ENCODE results near the gene KIF4B. TPM values are rescaled to one million over a fixed set of nuclear protein-coding genes. Genes with fewer than 3 reads are reported as not detected.

Gene KIF4B
- total and polyA plus RNA-seq, 2 of the 13 experiments (the other 11 are each of a cell fraction or from before 2014, with no cell fraction given): 0.04 TPM; not detected in 1

DNA sequence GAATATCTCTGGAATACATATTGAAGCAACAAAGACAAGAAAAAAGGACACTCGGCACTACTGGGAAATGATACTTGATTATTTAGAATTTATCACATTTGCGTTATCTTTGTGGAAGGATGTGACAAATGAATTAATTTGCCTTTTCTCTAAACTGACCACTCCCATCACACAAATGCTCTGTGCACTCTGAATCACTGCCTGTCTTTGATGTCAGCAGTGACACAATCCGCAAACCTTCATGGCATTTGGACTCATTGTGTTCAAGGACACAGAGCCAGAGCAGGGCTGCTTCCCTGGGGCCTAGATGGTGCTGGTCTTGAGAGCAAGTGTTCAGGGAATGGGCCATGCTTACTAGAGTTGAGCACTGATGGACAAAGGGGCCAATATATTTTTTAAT, 4.9 kb upstream of the KIF4B start:
- H3K4me3 ChIP-seq (replicated peaks in 1 of 3; ENCODE audit: insufficient read depth in 1 of 3, low read depth in 2 of 3, low read length in 3 of 3): no peak overlapping the region
- CTCF ChIA-PET (ENCODE audit: low intra/inter-chr PET ratio, low total read pairs): no interaction called here
- DNase-seq (ENCODE audit: low spot score) (peak; percentile 80), ATAC-seq (peak; percentile 84), FAIRE-seq (peak; percentile 42)
- H3K27me3 ChIP-seq (ENCODE audit: control insufficient read depth in 1 of 2, insufficient read depth in 2 of 2, low read length in 2 of 2): no peaks in the 10 kb centered on the region; a peak in 1 of 5 replicates
- in situ Hi-C loops (cut with HindIII; ENCODE audit: extremely low pct_ligation_motif_present, low pct_unique_long_range_greater_than_20kb): loop anchor here (10.0 kb wide), 1 partner anchor 364 kb away; no protein-coding TSS in a partner anchor
- no peaks in the 10 kb centered on the region for H3K9me3 ChIP-seq (ENCODE audit: low read length)
- H3K79me2 ChIP-seq (ENCODE audit: insufficient read depth, low read length): no peaks in the 10 kb centered on the region
- intact Hi-C loops (cut with micrococcal nuclease; ENCODE audit: unreplicated experiment): loop anchor here (5.0 to 10.0 kb wide), 2 partner anchors 71 to 364 kb away; partner anchors contain the start of gene GEMIN5
- no peak overlapping the region for H3K9ac ChIP-seq (ENCODE audit: insufficient read depth, low read depth, low read length)
- H3K36me3 ChIP-seq (replicated peaks in 1 of 2; ENCODE audit: control insufficient read depth in 1 of 2, insufficient read depth in 2 of 2, low read length in 2 of 2): no peaks in the 10 kb centered on the region
- POLR2A ChIA-PET: no interaction called here
- 19% methylated on average over 3 of the region's 3 CpGs for WGBS (ENCODE audit: low lambda C conversion rate)
- no peaks in the 10 kb centered on the region for H4K20me1 ChIP-seq (ENCODE audit: insufficient read depth, low read length)
- no TSS peak for BruUV-seq (replicated peaks)
- H3K4me1 ChIP-seq (ENCODE audit: insufficient read depth, low read length): peaks cover 33% of the 10 kb centered on the region
- no peak overlapping the region for H3K27ac ChIP-seq (ENCODE audit: extremely low read length, insufficient read depth, low read length)
- peak overlapping the region; percentile 30; the same call in 1 of the 2 replicates for H3K4me2 ChIP-seq (ENCODE audit: low read depth, low read length)
- no peak overlapping the region for H2AFZ ChIP-seq (ENCODE audit: low read length)
- no peak for TF ChIP-seq ASH2L (IDR thresholded peaks at IDR 0.05; ENCODE audit: insufficient read length, low read depth, low read length)
- TF ChIP-seq ZNF12 (CRISPR knock-in tag; IDR thresholded peaks at IDR 0.05): 0 out of 2 replicates have a peak, but pooled peaks have one; percentile 21
- no peak for TF ChIP-seq ZNF784 (CRISPR knock-in tag; IDR thresholded peaks at IDR 0.05; ENCODE audit: borderline replicate concordance)
- TF ChIP-seq SOX5 (CRISPR knock-in tag; IDR thresholded peaks at IDR 0.05; ENCODE audit: borderline replicate concordance): peak; percentile 87
- no peak for TF ChIP-seq ZNF776 (CRISPR knock-in tag; IDR thresholded peaks at IDR 0.05)
- no peak for TF ChIP-seq KMT2A (CRISPR knock-in tag; IDR thresholded peaks at IDR 0.05)
- no peak for TF ChIP-seq GTF3A (CRISPR knock-in tag; conservative IDR thresholded peaks at IDR 0.05)
- TF ChIP-seq TCF12 (IDR thresholded peaks at IDR 0.05): no peak
- no peak for TF ChIP-seq TCF12 (CRISPR knock-in tag; IDR thresholded peaks at IDR 0.05)
- TF ChIP-seq ATF4 (CRISPR knock-in tag; IDR thresholded peaks at IDR 0.05): no peak
- peak; percentile 63; the same call in 1 of the 2 replicates for TF ChIP-seq RXRB (CRISPR knock-in tag; IDR thresholded peaks at IDR 0.05; ENCODE audit: borderline replicate concordance)
- TF ChIP-seq ZNF30 (CRISPR knock-in tag; IDR thresholded peaks at IDR 0.05): no peak
- TF ChIP-seq RBAK (CRISPR knock-in tag; IDR thresholded peaks at IDR 0.05): no peak
- TF ChIP-seq KDM6A (CRISPR knock-in tag; IDR thresholded peaks at IDR 0.05; ENCODE audit: low read depth): peak; percentile 75
- peak; percentile 75; the same call in 1 of the 2 replicates for TF ChIP-seq ZNF614 (CRISPR knock-in tag; IDR thresholded peaks at IDR 0.05; ENCODE audit: borderline replicate concordance)
- peak; percentile 66; the same call in 1 of the 2 replicates for TF ChIP-seq CBX5 (CRISPR knock-in tag; IDR thresholded peaks at IDR 0.05; ENCODE audit: borderline replicate concordance)
- TF ChIP-seq, protein P1, sequence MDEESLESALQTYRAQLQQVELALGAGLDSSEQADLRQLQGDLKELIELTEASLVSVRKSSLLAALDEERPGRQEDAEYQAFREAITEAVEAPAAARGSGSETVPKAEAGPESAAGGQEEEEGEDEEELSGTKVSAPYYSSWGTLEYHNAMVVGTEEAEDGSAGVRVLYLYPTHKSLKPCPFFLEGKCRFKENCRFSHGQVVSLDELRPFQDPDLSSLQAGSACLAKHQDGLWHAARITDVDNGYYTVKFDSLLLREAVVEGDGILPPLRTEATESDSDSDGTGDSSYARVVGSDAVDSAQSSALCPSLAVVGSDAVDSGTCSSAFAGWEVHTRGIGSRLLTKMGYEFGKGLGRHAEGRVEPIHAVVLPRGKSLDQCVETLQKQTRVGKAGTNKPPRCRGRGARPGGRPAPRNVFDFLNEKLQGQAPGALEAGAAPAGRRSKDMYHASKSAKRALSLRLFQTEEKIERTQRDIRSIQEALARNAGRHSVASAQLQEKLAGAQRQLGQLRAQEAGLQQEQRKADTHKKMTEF (CRISPR knock-in tag; IDR thresholded peaks at IDR 0.05): peak; percentile 56; the same call in 1 of the 2 replicates
- peak; percentile 93 for TF ChIP-seq HOMEZ (CRISPR knock-in tag; IDR thresholded peaks at IDR 0.05; ENCODE audit: low read depth)
- no peak for TF ChIP-seq ZNF816 (CRISPR knock-in tag; IDR thresholded peaks at IDR 0.05; ENCODE audit: borderline replicate concordance)
- peak; percentile 41; the same call in 1 of the 2 replicates for TF ChIP-seq ZMYM4 (CRISPR knock-in tag; IDR thresholded peaks at IDR 0.05)
- TF ChIP-seq KDM1A (CRISPR knock-in tag; IDR thresholded peaks at IDR 0.05): peak; percentile 79

Data from HepG2 (cell line).